HL-60 (cell line): ENCODE data around the gene RARS2.

Source experiments
- TF ChIP-seq, protein P1 (sequence below): IDR thresholded peaks from 2 replicates; pipeline ENCODE4 v1.6.1; 2012; ENCODE audit warnings: low read depth; ENCODE audit not compliant: insufficient replicate concordance
- TF ChIP-seq, protein P2 (sequence below): IDR thresholded peaks from one replicate; pipeline ENCODE4 v1.5.1; 2011; ENCODE audit warnings: low read length, control low read depth, inconsistent platforms; ENCODE audit not compliant: insufficient read depth

DNA sequence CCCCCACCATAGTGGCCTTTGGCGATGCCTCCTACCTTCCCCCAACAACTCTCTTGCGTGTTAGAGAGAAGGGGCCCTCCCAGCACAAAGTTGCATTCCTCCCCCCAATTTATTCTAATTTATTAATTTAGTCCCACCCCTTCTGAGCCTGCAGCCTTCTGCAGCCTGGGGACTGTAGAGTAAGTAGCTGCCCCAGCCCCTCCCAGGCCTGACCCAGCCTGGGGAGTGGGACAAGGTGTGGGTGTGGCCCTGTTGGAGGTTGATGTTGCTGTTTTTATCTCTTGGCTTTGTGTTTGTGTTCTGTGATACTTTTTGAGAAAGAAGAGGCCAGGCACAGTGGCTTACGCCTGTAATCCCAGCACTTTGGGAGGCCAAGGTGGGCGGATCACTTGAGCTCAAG, 49.6 kb upstream of the RARS2 start:
- TF ChIP-seq, protein P1, sequence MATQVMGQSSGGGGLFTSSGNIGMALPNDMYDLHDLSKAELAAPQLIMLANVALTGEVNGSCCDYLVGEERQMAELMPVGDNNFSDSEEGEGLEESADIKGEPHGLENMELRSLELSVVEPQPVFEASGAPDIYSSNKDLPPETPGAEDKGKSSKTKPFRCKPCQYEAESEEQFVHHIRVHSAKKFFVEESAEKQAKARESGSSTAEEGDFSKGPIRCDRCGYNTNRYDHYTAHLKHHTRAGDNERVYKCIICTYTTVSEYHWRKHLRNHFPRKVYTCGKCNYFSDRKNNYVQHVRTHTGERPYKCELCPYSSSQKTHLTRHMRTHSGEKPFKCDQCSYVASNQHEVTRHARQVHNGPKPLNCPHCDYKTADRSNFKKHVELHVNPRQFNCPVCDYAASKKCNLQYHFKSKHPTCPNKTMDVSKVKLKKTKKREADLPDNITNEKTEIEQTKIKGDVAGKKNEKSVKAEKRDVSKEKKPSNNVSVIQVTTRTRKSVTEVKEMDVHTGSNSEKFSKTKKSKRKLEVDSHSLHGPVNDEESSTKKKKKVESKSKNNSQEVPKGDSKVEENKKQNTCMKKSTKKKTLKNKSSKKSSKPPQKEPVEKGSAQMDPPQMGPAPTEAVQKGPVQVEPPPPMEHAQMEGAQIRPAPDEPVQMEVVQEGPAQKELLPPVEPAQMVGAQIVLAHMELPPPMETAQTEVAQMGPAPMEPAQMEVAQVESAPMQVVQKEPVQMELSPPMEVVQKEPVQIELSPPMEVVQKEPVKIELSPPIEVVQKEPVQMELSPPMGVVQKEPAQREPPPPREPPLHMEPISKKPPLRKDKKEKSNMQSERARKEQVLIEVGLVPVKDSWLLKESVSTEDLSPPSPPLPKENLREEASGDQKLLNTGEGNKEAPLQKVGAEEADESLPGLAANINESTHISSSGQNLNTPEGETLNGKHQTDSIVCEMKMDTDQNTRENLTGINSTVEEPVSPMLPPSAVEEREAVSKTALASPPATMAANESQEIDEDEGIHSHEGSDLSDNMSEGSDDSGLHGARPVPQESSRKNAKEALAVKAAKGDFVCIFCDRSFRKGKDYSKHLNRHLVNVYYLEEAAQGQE, result no peak
- TF ChIP-seq, protein P2, sequence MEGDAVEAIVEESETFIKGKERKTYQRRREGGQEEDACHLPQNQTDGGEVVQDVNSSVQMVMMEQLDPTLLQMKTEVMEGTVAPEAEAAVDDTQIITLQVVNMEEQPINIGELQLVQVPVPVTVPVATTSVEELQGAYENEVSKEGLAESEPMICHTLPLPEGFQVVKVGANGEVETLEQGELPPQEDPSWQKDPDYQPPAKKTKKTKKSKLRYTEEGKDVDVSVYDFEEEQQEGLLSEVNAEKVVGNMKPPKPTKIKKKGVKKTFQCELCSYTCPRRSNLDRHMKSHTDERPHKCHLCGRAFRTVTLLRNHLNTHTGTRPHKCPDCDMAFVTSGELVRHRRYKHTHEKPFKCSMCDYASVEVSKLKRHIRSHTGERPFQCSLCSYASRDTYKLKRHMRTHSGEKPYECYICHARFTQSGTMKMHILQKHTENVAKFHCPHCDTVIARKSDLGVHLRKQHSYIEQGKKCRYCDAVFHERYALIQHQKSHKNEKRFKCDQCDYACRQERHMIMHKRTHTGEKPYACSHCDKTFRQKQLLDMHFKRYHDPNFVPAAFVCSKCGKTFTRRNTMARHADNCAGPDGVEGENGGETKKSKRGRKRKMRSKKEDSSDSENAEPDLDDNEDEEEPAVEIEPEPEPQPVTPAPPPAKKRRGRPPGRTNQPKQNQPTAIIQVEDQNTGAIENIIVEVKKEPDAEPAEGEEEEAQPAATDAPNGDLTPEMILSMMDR, result no peak
